ENCODE measurements around the gene GRK3.
"Not testable (repeated sequence)": the region's sequence is repeated elsewhere in the genome, so short reads cannot be mapped to it uniquely, and the experiment has no call there.

The GRK3 gene

GRCh38 chr22:25574736-25575135 lies 10.3 kb downstream of the GRK3 start:
- DNase-seq, result no peak

GRCh38 chr22:25575674-25576392 lies 11.4 kb downstream of the GRK3 start:
- not testable (repeated sequence) for DNase-seq

- DNase-seq, result not testable (repeated sequence)
These were observed 17.0 kb downstream of the GRK3 start for GRCh38 chr22:25581452-25581851.

- no peak for DNase-seq
These were observed 18.5 kb downstream of the GRK3 start for GRCh38 chr22:25582946-25583345.

- not testable (repeated sequence) for DNase-seq
These were observed 20.5 kb downstream of the GRK3 start for GRCh38 chr22:25584993-25585392.

- DNase-seq, result not testable (repeated sequence)
These were observed 25.2 kb downstream of the GRK3 start for GRCh38 chr22:25589664-25590063.

- not testable (repeated sequence) for DNase-seq
These were observed 28.8 kb downstream of the GRK3 start for GRCh38 chr22:25593323-25593722.

GRCh38 chr22:25598609-25599008 lies 34.1 kb downstream of the GRK3 start:
- no peak for DNase-seq

- DNase-seq, result no peak
These were observed 38.0 kb downstream of the GRK3 start for GRCh38 chr22:25602445-25602844.

- DNase-seq, result no peak
These were observed 38.4 kb downstream of the GRK3 start for GRCh38 chr22:25602916-25603315.

GRCh38 chr22:25605146-25605545 lies 40.7 kb downstream of the GRK3 start:
- DNase-seq, result not testable (repeated sequence)

- not testable (repeated sequence) for DNase-seq
These were observed 41.1 kb downstream of the GRK3 start for GRCh38 chr22:25605565-25605964.

- DNase-seq, result not testable (repeated sequence)
These were observed 46.8 kb downstream of the GRK3 start for GRCh38 chr22:25611284-25611683.

- not testable (repeated sequence) for DNase-seq
These were observed 48.7 kb downstream of the GRK3 start for GRCh38 chr22:25613131-25613530.

GRCh38 chr22:25613558-25613957 lies 49.1 kb downstream of the GRK3 start:
- DNase-seq, result not testable (repeated sequence)

- not testable (repeated sequence) for DNase-seq
These were observed 50.3 kb downstream of the GRK3 start for GRCh38 chr22:25614791-25615190.

- no peak for DNase-seq
These were observed 57.5 kb downstream of the GRK3 start for GRCh38 chr22:25621986-25622385.

GRCh38 chr22:25623310-25623734 lies 58.8 kb downstream of the GRK3 start:
- DNase-seq, result no peak

- no peak for DNase-seq
These were observed 59.4 kb downstream of the GRK3 start for GRCh38 chr22:25623851-25624250.

- no peak for DNase-seq
These were observed 60.0 kb downstream of the GRK3 start for GRCh38 chr22:25624476-25624875.

- not testable (repeated sequence) for DNase-seq
These were observed 61.5 kb downstream of the GRK3 start for GRCh38 chr22:25625747-25626623.

GRCh38 chr22:25626624-25626990 lies 62.1 kb downstream of the GRK3 start:
- no peak for DNase-seq

- DNase-seq, result no peak
These were observed 62.9 kb downstream of the GRK3 start for GRCh38 chr22:25627271-25627852.

GRCh38 chr22:25628494-25628893 lies 64.0 kb downstream of the GRK3 start:
- no peak for DNase-seq

Data from right hindlimb (tissue), 1 donor.